Adipocyte (in vitro differentiated cells): ENCODE results near the gene NPDC1.

Source experiments
- DNase-seq: peaks from one replicate; pipeline ENCODE4 v3.0.0-alpha.2; 2015; ENCODE audit warnings: low read depth
- H3K27me3 ChIP-seq: replicated peaks from 2 replicates; pipeline ENCODE4 v1.7.0; 2013; ENCODE audit warnings: mild to moderate bottlenecking, low read length, moderate library complexity; ENCODE audit not compliant: control insufficient read depth, insufficient read depth
- H3K36me3 ChIP-seq: 2 replicates; pipeline ENCODE4 v1.7.0; 2013; ENCODE audit warnings: low read length, mild to moderate bottlenecking, moderate library complexity; ENCODE audit not compliant: control insufficient read depth, insufficient read depth, severe bottlenecking
- H3K4me1 ChIP-seq: 2 replicates; pipeline ENCODE4 v1.7.0; 2013; ENCODE audit warnings: mild to moderate bottlenecking, low read length, moderate library complexity; ENCODE audit not compliant: control insufficient read depth, insufficient read depth
- H3K4me3 ChIP-seq: 2 replicates; pipeline ENCODE4 v1.7.0; 2013; ENCODE audit warnings: mild to moderate bottlenecking, low read length, moderate library complexity
- H3K9ac ChIP-seq: 2 replicates; pipeline ENCODE4 v1.7.0; 2013; ENCODE audit warnings: mild to moderate bottlenecking, low read length, moderate library complexity
- H3K9me3 ChIP-seq: 2 replicates; pipeline ENCODE4 v1.7.0; 2013; ENCODE audit warnings: mild to moderate bottlenecking, low read length, moderate library complexity; ENCODE audit not compliant: control insufficient read depth

Gene NPDC1, protein sequence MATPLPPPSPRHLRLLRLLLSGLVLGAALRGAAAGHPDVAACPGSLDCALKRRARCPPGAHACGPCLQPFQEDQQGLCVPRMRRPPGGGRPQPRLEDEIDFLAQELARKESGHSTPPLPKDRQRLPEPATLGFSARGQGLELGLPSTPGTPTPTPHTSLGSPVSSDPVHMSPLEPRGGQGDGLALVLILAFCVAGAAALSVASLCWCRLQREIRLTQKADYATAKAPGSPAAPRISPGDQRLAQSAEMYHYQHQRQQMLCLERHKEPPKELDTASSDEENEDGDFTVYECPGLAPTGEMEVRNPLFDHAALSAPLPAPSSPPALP

DNA sequence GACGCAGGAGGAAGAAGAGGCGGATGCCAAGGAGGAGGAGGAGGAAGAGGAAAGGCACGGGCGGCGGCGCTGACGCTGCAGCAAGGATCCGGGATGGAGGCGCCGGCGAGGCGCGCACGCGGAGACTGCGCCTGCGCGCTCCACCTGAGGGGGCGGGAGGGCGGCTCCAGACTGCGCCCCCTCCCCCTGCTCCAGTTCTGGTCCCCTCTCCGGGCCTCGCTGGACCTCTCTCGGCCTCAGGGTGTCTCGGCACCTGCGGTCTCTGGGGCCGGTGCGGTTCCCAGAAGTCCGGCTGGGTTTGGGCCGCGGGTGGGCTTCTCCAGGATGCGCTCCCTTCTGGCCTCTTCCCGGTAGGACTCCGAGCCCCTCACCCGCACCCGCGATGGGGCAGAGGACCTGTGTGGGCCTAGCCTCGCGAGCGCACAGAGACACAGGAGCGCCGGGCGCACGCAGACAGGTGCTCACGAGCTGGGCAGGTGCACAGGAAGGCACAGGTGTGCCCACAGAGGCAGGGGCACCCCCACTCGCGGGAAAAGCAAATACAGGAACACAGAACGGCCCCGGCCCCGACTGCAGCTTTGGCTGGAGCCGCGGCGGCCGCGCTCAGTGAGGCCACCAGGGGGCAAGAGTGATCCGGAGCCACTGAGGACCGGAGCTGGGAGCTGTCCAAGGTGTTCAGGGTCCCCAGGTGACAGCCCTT is at the start of gene NPDC1:
NPDC1 (minus strand) TSS at position 90 of the 700 bp plus-strand sequence. CDS start 188 bp downstream, outside the sequence.
- no peaks in the 10 kb centered on the region for H3K36me3 ChIP-seq
- peaks cover 17% of the 10 kb centered on the region for H3K4me1 ChIP-seq
- peak within 1 kb of the TSS; percentile 78 for H3K4me3 ChIP-seq
- DNase-seq, result peak; percentile 91
- no peaks in the 10 kb centered on the region for H3K9me3 ChIP-seq
- peak within 1 kb of the TSS; percentile 82 for H3K9ac ChIP-seq
- peaks cover 35% of the 10 kb centered on the region for H3K27me3 ChIP-seq

DNA sequence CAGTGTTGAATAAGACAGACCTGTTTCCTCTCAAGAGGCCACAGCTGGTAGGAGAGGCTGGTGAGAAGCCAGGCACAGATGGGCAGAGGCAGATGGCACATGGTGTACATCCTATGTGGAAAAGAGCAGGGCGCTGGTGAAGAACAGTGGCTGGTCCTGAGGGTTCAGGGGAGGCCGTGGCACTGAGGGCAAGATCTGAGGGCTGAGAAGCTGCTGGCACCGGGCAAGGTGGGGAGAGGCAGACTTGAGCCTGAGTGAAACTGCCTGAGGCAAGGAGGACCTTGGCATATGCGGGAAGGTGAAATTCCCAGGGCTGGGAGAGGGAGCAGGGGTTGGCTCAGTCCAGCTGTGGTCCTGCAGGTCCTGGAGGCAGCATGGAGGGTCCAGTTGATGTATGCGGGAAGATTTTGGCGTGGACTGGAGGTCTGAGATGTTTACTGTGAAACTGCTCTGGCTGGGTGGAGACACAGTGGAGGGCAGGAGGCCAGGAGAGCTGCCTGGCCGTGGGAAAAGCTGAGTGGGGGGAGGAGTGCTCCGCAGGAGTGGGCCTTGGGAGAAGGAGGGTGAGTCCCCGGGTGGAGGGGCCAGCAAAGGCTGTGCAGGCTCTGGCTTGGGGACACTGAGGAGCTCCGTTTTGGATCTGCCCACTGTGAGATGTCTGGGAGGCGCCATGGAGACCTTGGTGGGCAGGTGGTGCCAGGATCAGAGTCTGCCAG is 43.4 kb upstream of the NPDC1 start:
- no peak for DNase-seq
- Histone ChIP-seq H3K4me3 (no peak overlapping the region), H3K9me3 (no peaks in the 10 kb centered on the region), H3K36me3 (peaks cover 31% of the 10 kb centered on the region), H3K27me3 (no peaks in the 10 kb centered on the region), H3K4me1 (peaks cover 20% of the 10 kb centered on the region), H3K9ac (peak overlapping the region; percentile 10)

DNA sequence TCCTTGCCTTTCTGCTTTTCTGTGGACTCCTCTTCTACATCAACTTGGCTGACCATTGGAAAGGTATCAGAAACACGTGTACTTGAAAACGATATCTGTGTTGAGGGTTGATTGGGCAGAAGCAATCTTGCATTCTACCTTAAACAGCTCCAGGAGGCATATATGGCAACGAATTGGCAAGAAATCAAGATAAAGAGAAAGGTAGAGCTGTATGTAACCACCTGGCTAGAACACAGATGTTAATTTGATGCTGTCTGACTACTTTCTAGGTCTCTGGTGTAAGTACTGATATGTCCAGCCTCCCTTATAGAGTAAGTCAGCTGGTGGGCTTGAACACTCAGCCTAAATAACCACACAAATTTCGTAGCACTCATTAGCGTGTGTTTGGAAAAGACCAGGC is 42.1 kb upstream of the NPDC1 start:
- no peaks in the 10 kb centered on the region for H3K27me3 ChIP-seq
- H3K36me3 ChIP-seq, result peaks cover 30% of the 10 kb centered on the region
- H3K4me1 ChIP-seq, result peaks cover 33% of the 10 kb centered on the region
- peak overlapping the region; percentile 92 for H3K9ac ChIP-seq
- no peaks in the 10 kb centered on the region for H3K9me3 ChIP-seq
- DNase-seq, result no peak
- H3K4me3 ChIP-seq, result peak overlapping the region; percentile 84

DNA sequence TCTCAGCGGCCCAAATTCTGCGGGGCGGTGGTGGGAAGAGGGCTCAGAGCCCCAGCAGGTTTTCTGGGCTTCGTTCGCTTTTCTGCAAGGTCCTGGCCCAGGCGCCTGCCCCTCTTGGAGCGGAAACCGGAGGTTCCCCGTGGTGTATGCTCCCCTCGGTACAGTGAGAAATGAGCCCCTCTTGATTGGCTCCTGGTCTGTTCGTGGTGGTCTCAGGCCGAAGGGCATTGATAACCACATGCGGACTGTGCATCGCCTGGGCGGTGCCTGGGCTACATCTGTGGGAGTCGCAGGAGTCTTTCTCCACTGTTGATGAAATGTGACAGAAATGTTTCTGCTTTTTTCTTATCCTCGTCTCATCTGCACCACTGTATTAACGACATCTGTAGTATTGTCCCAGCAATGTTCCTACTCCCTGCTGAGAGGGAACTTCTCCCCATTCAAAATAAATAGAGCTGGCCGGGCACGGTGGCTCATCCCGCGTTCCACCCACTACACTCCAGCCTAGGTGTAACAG is 41.5 kb upstream of the NPDC1 start:
- Histone ChIP-seq H3K27me3 (no peaks in the 10 kb centered on the region), H3K9me3 (no peaks in the 10 kb centered on the region), H3K4me1 (peaks cover 38% of the 10 kb centered on the region), H3K4me3 (peak overlapping the region; percentile 84), H3K9ac (peak overlapping the region; percentile 92), H3K36me3 (peaks cover 28% of the 10 kb centered on the region)
- DNase-seq, result peak; percentile 25

DNA sequence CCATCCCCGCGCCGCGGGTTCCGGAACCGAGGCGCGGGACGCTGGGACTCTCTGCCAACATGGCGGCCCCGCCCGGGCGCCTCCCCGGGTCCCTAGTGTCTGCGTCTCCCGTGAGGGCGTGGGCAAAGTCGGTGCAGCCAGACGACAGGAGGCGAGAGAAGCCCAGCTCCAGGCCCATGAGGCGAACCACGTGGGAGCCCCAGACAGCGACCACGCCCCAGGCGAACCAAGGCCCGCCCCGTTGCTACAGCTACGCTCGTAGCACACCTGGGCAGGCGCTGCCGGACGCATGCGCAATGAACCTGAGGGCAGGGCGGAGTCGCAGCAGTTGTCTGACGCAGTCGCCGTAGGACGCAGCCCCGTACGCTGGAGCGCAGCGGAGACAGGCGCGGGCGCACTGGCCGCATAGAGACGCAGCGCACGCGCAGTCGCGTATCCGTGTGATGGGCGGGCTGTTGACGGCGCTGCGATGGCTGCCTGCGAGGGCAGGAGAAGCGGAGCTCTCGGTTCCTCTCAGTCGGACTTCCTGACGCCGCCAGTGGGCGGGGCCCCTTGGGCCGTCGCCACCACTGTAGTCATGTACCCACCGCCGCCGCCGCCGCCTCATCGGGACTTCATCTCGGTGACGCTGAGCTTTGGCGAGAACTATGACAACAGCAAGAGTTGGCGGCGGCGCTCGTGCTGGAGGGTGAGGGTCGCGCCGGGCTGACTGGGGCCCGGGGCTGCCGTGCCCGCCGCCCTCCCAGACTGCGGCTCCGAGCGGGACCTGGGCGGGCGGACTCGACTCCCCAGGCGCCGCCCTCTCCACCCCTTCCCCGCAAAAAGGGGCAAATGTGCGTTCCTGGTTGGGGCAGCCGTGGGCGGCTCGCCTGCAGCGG is 40.8 kb upstream of the NPDC1 start, which contains the start of gene MAN1B1:
MAN1B1 (plus strand) TSS at position 455 of the 878 bp plus-strand sequence; CDS start at position 470, 15 bp downstream.
- Histone ChIP-seq H3K9ac (peak within 1 kb of the TSS; percentile 92), H3K27me3 (no peaks in the 10 kb centered on the region), H3K4me3 (peak within 1 kb of the TSS; percentile 84), H3K9me3 (no peaks in the 10 kb centered on the region), H3K4me1 (peaks cover 38% of the 10 kb centered on the region), H3K36me3 (peaks cover 22% of the 10 kb centered on the region)
- peak; percentile 99 for DNase-seq

DNA sequence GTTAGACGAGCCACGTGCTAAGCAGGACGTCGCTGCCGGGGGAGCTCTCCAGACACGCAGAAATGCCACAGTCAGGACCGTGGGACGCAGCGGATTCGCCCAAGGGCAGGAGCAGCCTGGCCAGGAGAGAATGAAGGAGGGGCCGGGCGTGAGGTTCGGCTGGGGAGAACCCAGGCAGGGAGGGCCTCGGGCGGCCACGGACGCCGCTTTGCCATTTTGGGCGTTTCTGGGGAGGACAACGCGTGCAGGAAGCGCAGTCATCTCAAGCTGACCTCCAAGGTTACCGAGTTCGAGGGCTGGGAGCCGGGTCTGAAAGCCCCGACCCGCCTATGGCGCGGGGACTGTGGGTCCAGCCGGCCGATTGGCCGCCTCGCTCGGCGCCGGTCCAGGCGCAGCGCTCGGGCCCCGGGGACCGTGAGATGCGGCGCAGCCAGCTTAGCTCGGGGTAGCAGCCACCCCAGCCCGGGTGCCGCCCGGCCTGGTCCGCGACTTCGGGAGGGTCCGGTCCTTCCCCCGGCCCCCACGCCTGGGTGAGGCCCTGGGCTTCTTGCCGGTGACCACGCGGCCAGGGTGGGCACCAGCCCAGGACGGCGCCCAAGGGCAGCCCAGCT is 40.0 kb upstream of the NPDC1 start:
- Histone ChIP-seq H3K9me3 (no peaks in the 10 kb centered on the region), H3K9ac (peak overlapping the region; percentile 92), H3K4me3 (peak overlapping the region; percentile 84), H3K27me3 (no peaks in the 10 kb centered on the region), H3K36me3 (peaks cover 22% of the 10 kb centered on the region), H3K4me1 (peaks cover 38% of the 10 kb centered on the region)
- peak; percentile 77 for DNase-seq

DNA sequence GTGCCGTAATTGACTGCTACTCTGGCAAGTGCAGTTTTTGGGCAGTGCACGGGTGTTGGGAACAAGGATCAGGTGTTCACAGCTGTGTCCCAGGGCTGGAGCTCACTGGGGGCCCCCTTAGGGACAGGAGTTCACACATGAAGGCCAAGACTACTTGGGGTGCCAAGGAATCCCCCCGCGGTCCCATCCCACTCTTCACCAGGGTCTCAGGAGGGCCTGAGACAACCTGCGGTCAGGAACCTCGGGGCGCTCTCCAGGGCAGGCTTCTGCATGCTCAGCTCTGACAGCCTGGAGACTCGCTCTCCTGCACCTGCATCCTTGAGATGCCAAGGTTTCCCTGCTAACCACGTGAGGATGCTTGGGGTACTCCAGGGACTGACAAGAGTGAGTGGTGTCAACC is 38.5 kb upstream of the NPDC1 start:
- Histone ChIP-seq H3K9ac (no peak overlapping the region), H3K27me3 (no peaks in the 10 kb centered on the region)

DNA sequence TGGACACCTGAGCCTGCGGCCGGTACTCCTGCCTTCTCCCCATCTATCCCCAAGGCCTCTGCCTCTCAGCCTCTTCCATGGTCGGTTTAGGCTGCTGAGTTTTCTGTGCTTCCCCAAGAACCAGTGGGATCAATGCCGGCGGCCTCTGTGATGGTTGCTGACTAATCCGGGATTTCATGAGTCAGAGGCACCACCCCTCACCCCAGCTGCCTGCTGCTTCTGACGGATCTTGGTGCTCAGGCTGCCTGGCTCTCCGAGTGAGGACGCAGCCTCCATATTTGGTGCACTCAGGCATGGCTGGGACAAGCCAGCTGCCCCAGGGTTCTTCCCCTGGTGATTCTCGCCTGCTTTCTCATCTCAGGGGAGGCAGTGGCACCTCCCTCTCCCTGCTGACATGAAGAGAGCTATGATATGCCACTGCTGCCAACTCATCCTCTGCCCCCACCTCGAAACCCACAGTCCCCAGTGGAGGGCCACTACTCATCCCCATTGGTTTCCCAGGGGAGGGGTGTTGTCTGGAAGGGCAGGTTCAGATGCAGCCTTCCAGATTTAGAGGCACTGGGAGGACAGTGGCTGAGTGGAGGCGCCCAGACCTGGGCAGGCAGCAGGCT is 37.5 kb upstream of the NPDC1 start:
- Histone ChIP-seq H3K4me3 (peak overlapping the region; percentile 26), H3K4me1 (peaks cover 40% of the 10 kb centered on the region), H3K36me3 (peaks cover 27% of the 10 kb centered on the region), H3K9ac (peak overlapping the region; percentile 72), H3K9me3 (no peaks in the 10 kb centered on the region), H3K27me3 (no peaks in the 10 kb centered on the region)
- DNase-seq, result peak; percentile 95

More for the DNA sequence above, 38.5 kb upstream of the NPDC1 start:
- Histone ChIP-seq H3K36me3 (peaks cover 27% of the 10 kb centered on the region), H3K9me3 (no peaks in the 10 kb centered on the region), H3K4me3 (no peak overlapping the region), H3K4me1 (peaks cover 38% of the 10 kb centered on the region)
- no peak for DNase-seq

DNA sequence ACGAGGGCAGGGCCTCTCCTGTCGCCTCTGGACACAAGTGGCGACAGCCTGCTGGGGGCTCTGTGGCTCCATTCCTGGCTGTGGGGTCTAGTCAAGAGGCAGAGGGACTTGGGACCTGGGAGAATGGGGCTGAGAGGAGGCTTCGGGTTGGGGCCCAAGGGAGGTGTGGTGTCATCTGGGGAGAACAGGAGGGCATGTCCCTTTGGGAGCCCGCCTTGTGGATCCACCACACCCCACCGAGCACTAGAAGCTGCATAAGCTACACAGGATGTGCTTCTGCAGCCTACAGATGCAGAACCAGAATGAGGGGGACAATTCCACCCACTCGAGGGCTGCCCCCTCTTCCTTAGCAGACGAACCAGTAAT is 36.9 kb upstream of the NPDC1 start:
- Histone ChIP-seq H3K27me3 (no peaks in the 10 kb centered on the region), H3K4me3 (no peak overlapping the region), H3K4me1 (peaks cover 44% of the 10 kb centered on the region), H3K36me3 (peaks cover 27% of the 10 kb centered on the region), H3K9me3 (no peaks in the 10 kb centered on the region), H3K9ac (peak overlapping the region; percentile 64)
- DNase-seq, result no peak
